Ramos (cell line): ENCODE data around the gene RSRC1.
"Not testable (repeated sequence)": the region's sequence is repeated elsewhere in the genome, so short reads cannot be mapped to it uniquely, and the experiment has no call there.

Source experiments
- in situ Hi-C: fragments of 300-500 bp; cut with MboI; formaldehyde crosslinking; loops from one replicate; pipeline ENCODE4 v1.14.3; 2022; ENCODE audit warnings: low sequenced_read_pairs; ENCODE audit not compliant: unreplicated experiment

The RSRC1 gene

GRCh38 chr3:158489181-158489580 lies 379.3 kb downstream of the RSRC1 start:
- in situ Hi-C loops, result no loop called here

- in situ Hi-C loops, result no loop called here
These were observed 382.1 kb downstream of the RSRC1 start for GRCh38 chr3:158491968-158492367.

GRCh38 chr3:158492685-158493084 lies 382.8 kb downstream of the RSRC1 start:
- in situ Hi-C loops, result no loop called here

- in situ Hi-C loops, result no loop called here
These were observed 384.0 kb downstream of the RSRC1 start for GRCh38 chr3:158493931-158494330.

GRCh38 chr3:158494673-158495072 lies 384.8 kb downstream of the RSRC1 start:
- in situ Hi-C loops, result no loop called here

- in situ Hi-C loops, result not testable (repeated sequence)
These were observed 385.6 kb downstream of the RSRC1 start for GRCh38 chr3:158495398-158495902.

GRCh38 chr3:158505117-158505516 lies 395.2 kb downstream of the RSRC1 start:
- in situ Hi-C loops, result no loop called here

GRCh38 chr3:158506456-158506855 lies 396.6 kb downstream of the RSRC1 start:
- in situ Hi-C loops, result no loop called here

DNA sequence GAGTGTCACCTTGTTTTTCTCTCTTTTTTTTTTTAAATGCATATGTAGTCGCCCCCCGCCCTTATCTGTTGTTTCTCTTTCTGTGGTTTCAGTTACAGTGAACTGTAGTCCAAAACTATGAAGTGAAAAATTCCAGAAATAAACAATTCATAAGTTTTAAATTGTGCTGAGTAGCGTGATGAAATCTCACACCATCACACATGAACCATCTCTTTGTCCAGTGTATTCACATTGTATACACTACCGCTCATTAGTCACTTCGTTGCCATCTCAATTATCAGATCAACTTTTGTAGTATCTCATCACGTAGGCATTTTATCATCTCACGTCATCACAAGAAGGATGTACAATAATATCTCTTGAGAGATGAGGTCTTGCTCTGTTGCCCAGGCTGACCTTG lies 398.6 kb downstream of the RSRC1 start:
- in situ Hi-C loops, result no loop called here

GRCh38 chr3:158509891-158510290 lies 400.0 kb downstream of the RSRC1 start:
- in situ Hi-C loops, result no loop called here

DNA sequence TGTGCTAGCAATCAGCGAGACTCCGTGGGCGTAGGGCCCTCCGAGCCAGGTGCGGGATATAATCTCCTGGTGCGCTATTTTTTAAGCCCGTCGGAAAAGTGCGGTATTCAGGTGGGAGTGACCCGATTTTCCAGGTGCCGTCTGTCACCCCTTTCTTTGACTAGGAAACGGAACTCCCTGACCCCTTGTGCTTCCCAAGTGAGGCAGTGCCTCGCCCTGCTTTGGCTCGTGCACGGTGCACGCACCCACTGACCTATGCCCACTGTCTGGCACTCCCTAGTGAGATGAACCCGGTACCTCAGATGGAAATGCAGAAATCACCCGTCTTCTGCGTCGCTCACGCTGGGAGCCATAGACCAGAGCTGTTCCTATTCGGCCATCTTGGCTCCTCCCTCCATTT lies 406.8 kb downstream of the RSRC1 start:
- in situ Hi-C loops, result not testable (repeated sequence)

GRCh38 chr3:158519776-158520175 lies 409.9 kb downstream of the RSRC1 start:
- in situ Hi-C loops, result no loop called here

GRCh38 chr3:158520433-158520832 lies 410.5 kb downstream of the RSRC1 start:
- in situ Hi-C loops, result no loop called here

GRCh38 chr3:158522221-158523136 lies 412.6 kb downstream of the RSRC1 start:
- in situ Hi-C loops, result no loop called here

DNA sequence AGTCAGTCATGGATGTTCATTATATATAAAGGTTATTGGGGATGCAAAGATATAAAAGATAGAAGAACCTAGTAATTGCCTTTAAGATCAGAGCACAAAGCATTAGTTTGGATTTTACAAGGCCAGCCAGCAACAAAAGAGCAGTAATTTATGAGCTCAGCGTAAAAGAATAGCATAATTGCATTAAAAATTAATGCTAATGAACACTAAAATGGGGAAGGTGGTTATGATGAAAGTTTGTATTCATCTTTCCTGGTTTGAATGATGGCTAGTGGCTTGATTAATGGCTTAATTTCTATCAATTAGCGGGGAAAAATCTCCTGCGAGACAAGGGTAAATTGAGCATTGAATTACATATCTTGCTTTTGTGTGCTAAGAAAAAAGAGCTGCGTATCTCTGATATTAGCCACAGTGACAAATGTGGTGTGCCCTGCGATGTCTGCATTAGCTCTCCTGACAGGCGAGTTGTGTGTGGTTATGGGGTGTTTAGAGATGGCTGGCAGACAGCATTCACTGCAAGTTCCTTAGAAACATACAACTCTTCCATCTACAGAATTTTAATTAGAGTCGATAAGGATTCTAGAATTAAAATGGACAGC lies 418.3 kb downstream of the RSRC1 start:
- in situ Hi-C loops, result loop anchor here (25.0 kb wide), 1 partner anchor 666 kb away; no protein-coding TSS in a partner anchor

DNA sequence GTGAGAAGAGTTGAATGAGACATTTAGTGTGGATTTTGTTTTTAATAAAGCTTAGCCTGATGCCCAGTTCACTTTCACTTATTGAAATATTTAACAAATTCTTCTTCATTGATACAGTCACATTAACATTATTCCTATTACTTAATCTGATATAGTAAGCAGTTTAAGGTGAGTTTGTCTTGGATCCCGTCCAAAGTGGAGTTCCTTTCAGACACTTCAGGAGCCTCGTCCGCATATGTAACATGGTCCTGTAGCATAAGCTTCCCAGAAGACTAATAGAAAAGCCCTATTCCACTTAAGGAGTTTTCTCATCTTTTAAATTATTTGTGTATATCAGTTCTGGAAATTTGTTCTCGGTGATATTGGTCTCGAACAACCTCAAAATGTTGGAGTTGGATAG lies 421.4 kb downstream of the RSRC1 start:
- in situ Hi-C loops, result loop anchor here (25.0 kb wide), 1 partner anchor 669 kb away; no protein-coding TSS in a partner anchor

DNA sequence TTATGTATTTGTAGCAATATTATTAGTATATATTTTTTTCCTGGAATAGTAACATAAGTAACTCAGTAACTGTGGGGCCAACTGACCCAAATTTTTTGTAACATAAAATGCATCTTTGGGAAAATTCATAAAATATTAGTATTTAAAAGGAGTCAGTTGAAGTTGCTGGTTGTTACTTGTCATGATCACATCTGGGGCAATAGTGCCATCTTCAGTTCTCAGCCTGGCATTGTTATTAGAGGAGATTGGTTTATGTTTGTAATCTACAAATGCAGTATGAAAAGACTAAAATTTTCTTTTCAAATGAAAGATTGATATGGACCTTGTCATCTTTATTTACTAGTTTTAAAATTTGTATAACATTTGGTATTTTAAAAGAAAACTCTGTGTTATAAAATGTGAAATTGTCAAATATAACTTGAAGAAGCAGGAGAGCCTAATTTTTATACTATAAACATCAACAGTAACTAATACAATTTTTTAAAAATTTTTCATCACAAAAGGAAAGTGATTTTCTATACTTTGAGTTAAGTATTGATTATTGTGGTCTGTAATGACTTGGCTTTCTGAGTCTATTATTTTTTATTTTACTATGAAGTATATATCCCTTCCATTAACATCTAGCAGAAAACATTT lies 422.3 kb downstream of the RSRC1 start:
- in situ Hi-C loops, result loop anchor here (25.0 kb wide), 1 partner anchor 670 kb away; no protein-coding TSS in a partner anchor

DNA sequence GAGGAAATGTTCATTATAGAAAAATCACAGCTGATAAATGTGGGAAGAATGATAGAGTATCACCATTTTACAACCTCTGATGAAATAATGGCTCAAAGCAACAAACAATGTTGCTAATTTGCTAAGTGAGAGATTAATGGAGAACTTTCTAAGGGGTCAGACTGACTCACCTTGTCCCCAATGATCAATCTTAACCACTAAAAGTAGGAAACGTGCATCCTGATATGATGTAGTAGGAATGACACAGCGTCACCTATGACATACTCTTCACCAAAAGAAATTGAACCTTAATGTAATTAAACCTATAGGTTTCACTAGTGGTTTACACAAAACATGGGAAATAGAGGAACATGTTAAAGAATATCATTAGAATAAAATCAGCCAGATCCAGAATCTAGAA lies 426.0 kb downstream of the RSRC1 start:
- in situ Hi-C loops, result loop anchor here (25.0 kb wide), 1 partner anchor 674 kb away; no protein-coding TSS in a partner anchor

DNA sequence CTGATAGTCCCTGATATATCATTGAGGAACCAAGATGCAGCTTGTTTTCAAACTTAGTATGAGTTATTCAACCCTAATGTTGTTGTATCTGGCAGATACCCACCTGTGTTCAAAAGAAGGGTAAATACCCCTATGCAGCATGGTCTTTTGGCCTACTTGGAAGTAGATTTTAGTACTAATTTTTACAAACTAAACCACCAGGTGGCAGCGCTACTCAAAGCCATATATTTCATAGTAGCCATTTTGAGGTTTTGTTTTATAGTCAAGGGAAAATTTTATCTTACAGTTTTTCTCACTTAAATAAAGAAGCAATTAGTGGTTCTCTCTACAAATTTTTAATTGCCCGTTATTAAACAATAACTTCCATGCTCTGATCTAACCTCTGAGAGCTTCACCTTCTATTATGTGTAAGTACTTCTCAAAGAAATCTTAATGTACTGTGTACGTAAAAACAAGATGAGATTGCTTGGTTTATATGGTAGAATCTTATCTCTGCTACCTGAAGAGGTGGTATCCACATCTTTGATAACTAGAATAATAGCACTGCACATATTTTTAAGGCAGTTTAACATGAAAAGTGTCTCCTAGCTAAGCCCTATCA lies 429.6 kb downstream of the RSRC1 start:
- in situ Hi-C loops, result loop anchor here (25.0 kb wide), 1 partner anchor 677 kb away; no protein-coding TSS in a partner anchor

GRCh38 chr3:158540066-158540465 lies 430.2 kb downstream of the RSRC1 start:
- in situ Hi-C loops, result loop anchor here (25.0 kb wide), 1 partner anchor 678 kb away; no protein-coding TSS in a partner anchor
